H1 (cell line): Measurements from ENCODE around the gene TROAP. TPM values are rescaled to one million over a fixed set of nuclear protein-coding genes. Genes with fewer than 3 reads are reported as not detected.

ENCODE experiments used
- ASH2L ChIP-seq: fragments of 200-600, 300-600 bp; sonication (generic); IDR thresholded peaks from one replicate; pipeline ENCODE4 v1.7.1; 2017; ENCODE audit warnings: low read length
- ATF2 ChIP-seq: IDR thresholded peaks from 2 replicates; pipeline ENCODE4 v1.6.1; 2012; ENCODE audit warnings: low read length, inconsistent platforms
- ATF3 ChIP-seq: IDR thresholded peaks from 2 replicates; pipeline ENCODE4 v1.6.1; 2011; ENCODE audit warnings: low read depth, mild to moderate bottlenecking, low read length; ENCODE audit not compliant: insufficient read depth
- BACH1 ChIP-seq: IDR thresholded peaks from 2 replicates; pipeline ENCODE4 v1.6.1; 2012; ENCODE audit warnings: low read length, improper control_type of control experiment
- CBX5 ChIP-seq: fragments of 300-800, 300-1000 bp; sonication (generic); IDR thresholded peaks from 2 replicates; pipeline ENCODE4 v1.7.1; 2016; ENCODE audit warnings: antibody characterized with exemption, low read length, low read depth
- CEBPB ChIP-seq: IDR thresholded peaks from 2 replicates; pipeline ENCODE4 v1.6.1; 2012; ENCODE audit warnings: low read depth, low read length
- CREB1 ChIP-seq: IDR thresholded peaks from 2 replicates; pipeline ENCODE4 v1.6.1; 2012; ENCODE audit warnings: inconsistent platforms
- CTBP2 ChIP-seq: IDR thresholded peaks from 2 replicates; pipeline ENCODE4 v1.7.0; 2011; ENCODE audit warnings: borderline replicate concordance, mild to moderate bottlenecking, moderate library complexity, mixed read lengths, low read length; ENCODE audit not compliant: insufficient read depth, insufficient read length
- E2F6 ChIP-seq: IDR thresholded peaks from 2 replicates; pipeline ENCODE4 v1.6.1; 2012; ENCODE audit warnings: inconsistent platforms
- MAFK ChIP-seq: IDR thresholded peaks from 2 replicates; pipeline ENCODE4 v1.6.1; 2012; ENCODE audit warnings: low read depth, mild to moderate bottlenecking, improper control_type of control experiment, low read length
- POU5F1 ChIP-seq: IDR thresholded peaks from 2 replicates; pipeline ENCODE4 v1.6.1; 2011; ENCODE audit warnings: low read depth, mild to moderate bottlenecking, low read length, moderate library complexity
- RFX5 ChIP-seq: IDR thresholded peaks from 2 replicates; pipeline ENCODE4 v1.6.1; 2011; ENCODE audit warnings: low read depth, low read length, improper control_type of control experiment, borderline replicate concordance
- SP2 ChIP-seq: IDR thresholded peaks from 2 replicates; pipeline ENCODE4 v1.6.1; 2012; ENCODE audit warnings: mild to moderate bottlenecking, low read length, inconsistent platforms
- SP4 ChIP-seq: IDR thresholded peaks from 2 replicates; pipeline ENCODE4 v1.6.1; 2012; ENCODE audit warnings: low read length, inconsistent platforms
- SUZ12 ChIP-seq: fragments of 200-600 bp; sonication (generic); IDR thresholded peaks from 2 replicates; pipeline ENCODE4 v1.6.1; 2012; ENCODE audit warnings: mild to moderate bottlenecking, inconsistent platforms, low read length, moderate library complexity, mixed read lengths
- TAF1 ChIP-seq: IDR thresholded peaks from 2 replicates; pipeline ENCODE4 v1.6.1; 2011; ENCODE audit warnings: mild to moderate bottlenecking, low read depth, low read length
- TAF7 ChIP-seq: optimal IDR thresholded peaks from 2 replicates; pipeline ENCODE3; 2011; ENCODE audit warnings: low read depth, mild to moderate bottlenecking, inconsistent platforms, low read length, moderate library complexity, borderline replicate concordance
- TBP ChIP-seq: IDR thresholded peaks from 2 replicates; pipeline ENCODE4 v1.6.1; 2011; ENCODE audit warnings: low read depth, low read length, improper control_type of control experiment
- TCF12 ChIP-seq: IDR thresholded peaks from 2 replicates; pipeline ENCODE4 v1.6.1; 2011; ENCODE audit warnings: low read depth, mild to moderate bottlenecking, low read length
- TEAD4 ChIP-seq: IDR thresholded peaks from 2 replicates; pipeline ENCODE4 v1.6.1; 2012; ENCODE audit warnings: low read depth, low read length, inconsistent platforms, mixed read lengths
- USF2 ChIP-seq: IDR thresholded peaks from 2 replicates; pipeline ENCODE4 v1.6.1; 2011; ENCODE audit warnings: low read length, improper control_type of control experiment
- polyA plus RNA-seq, 7 experiments: library from polyadenylated mRNA; depleted of rRNA in 3 of 7; stranded (reverse) in 5 of 7; unstranded in 2 of 7; fragments of >200 nt in 5 of 7; fragments of 200-250 nt in 2 of 7; gene quantifications; 1 replicate in 5 of 7; 2 replicates in 1 of 7; 4 replicates in 1 of 7; pipeline versions ENCODE4 v1.2.1 to v1.2.3, GENCODE V29; 2011 to 2013; ENCODE audit warnings: missing spikeins in 2 of 7, mixed read lengths in 2 of 7
- total RNA-seq: library from RNA; stranded (reverse); fragmentation: NEBNext Ultra II Directional; extraction: Animal tissue kit (Norgen Biotek cat#: 25700); gene quantifications from 2 replicates; pipeline ENCODE4 v1.2.1, GENCODE V29; 2021

TROAP gene
- total and polyA plus RNA-seq, 2 of the 8 experiments (the other 6 are each of a cell fraction or from before 2014, with no cell fraction given): 36.7 to 52.0 TPM

GRCh38 chr12:49347311-49348193, 24.5 kb downstream of the TROAP start (continued):
- no peak for TF ChIP-seq CEBPB
- no peak for TF ChIP-seq POU5F1
- TF ChIP-seq ASH2L: no peak
- no peak for TF ChIP-seq TCF12
- TF ChIP-seq SP4: 0 out of 2 replicates have a peak, but pooled peaks have one; percentile 16
- TF ChIP-seq CBX5: no peak
- no peak for TF ChIP-seq MAFK
- TF ChIP-seq TAF1: 0 out of 2 replicates have a peak, but pooled peaks have one; percentile 17
- peak; percentile 58; the same call in 1 of the 2 replicates for TF ChIP-seq SUZ12
- TF ChIP-seq TEAD4: no peak
- no peak for TF ChIP-seq ATF3
- TF ChIP-seq RFX5: no peak
- no peak for TF ChIP-seq SP2
- no peak for TF ChIP-seq TBP
- no peak for TF ChIP-seq E2F6
- TF ChIP-seq USF2: no peak
- TF ChIP-seq BACH1: no peak
- no peak for TF ChIP-seq CREB1
- TF ChIP-seq CTBP2: no peak
- TF ChIP-seq ATF2: no peak
- TF ChIP-seq TAF7: no peak
